CD4-positive, alpha-beta T cell treated with Interleukin-6 at 100 ng/mL for 8 hours (primary cell): Measurements from ENCODE around the gene DHRS3.
"Not testable (repeated sequence)": the region's sequence is repeated elsewhere in the genome, so short reads cannot be mapped to it uniquely, and the experiment has no call there.

Experiments used
- DNase-seq: peaks from one replicate; pipeline ENCODE4 v3.0.0-alpha.2; 2020; ENCODE audit warnings: mixed read lengths, low spot score

The DHRS3 gene

DNA sequence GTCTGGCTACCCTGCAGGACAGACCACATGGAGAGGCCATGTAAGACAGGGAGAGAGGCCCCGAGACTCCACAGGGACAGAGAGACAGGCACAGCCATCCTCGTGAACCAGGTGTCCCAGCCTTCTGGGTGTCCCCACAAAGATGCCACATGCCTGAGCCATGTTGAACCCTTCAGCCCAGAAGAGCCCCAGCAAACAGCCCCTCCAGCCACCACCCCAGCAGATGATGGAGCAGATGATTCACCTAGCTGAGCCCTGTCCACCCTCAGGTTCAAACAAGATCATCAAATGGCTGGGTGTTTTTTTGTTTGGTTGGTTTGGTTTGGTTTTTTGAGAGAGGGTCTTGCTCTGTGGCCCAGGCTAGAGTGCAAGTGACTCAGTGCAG, 78.7 kb downstream of the DHRS3 start:
- DNase-seq: no peak

DNA sequence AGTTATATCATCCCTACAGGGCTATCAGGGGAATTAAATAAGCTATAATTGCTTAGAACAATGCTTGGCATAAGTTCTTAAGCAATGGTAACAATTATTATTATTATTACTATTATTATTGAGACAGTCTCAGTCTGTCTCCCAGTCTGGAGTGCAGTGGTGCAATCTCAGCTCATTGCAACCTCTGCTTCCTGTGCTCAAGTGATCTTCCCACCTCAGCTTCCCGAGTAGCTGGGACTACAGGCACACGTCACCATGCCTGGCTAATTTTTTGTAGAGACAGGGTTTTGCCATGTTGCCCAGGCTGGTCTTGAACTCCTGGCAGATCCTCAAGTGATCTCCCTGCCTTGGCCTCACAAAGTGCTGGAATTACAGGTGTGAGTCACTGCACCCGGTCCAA, 79.5 kb downstream of the DHRS3 start:
- DNase-seq: not testable (repeated sequence)

DNA sequence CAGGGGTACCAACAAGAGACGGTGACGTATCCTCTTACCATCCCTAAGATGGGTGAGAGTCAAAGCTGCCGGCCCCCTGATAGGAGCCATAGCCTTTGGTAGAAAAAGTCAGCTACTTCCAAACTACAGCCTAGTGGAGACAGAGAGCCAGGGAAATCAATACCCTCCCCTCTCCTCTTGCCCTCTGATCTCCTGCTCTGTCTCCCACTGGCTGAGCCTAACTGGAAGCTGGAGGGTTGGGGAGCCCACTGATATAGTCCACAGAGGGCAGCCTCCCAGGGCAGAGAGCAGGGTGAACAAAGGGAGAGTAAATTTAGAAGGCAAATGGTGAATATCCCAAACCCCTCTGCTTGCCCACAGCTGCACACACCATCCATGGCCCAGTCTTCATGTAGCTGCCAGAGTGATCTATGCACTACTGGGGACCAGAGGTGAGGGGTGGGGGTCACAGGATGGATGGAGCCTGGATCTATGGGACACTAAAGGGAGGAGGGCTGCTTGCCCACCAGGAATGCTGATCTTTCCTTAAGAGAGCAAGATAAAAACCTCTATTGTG, 80.0 kb downstream of the DHRS3 start:
- DNase-seq: no peak

DNA sequence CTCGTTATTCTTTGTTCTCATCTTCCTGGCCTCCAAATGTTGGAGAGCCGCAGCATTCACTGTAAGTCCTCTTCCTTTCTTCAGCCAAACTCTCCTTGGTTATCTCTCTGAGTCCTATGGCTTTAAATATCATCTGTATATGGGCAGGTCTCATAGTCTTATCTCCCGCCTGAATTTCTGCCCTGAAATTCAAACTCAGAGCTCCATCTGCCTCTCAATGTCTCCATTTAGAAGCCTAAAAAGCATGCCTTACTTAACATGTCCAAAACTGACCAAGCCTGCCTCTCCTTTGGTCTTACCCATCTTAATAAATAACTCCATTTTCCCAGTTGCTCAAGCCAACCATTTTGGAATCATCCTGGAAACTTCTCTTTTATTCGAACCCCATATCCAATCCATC, 80.7 kb downstream of the DHRS3 start:
- DNase-seq: no peak

DNA sequence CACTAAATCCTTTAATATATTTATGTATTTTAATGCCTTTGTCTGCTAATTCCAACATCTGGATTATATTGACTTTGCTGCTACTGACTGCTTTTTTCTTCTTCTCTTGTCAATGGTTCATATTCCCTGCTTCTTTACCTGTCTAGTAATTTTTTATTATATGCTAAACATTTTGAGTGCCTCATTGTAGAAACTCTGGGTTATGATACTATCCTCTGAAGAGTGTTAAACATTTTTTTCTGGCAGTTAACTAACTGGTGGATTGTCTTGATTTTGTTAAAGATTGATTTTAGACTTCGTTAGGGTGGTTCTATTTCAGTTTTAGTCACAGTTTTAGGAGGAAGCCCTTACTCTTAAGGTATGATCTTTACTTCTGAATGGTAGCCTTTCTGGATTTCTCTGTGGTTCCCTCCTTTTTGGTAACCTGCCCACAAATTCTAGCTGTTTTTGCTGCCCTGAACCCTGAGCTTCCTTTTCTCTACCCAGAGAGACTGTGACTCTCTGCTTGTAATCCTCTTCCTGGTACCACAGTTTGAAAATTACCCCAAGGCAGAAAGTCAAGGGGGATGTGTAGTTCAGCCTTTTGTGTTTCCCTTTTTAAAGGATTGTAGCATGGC, 81.9 kb downstream of the DHRS3 start:
- no peak for DNase-seq

DNA sequence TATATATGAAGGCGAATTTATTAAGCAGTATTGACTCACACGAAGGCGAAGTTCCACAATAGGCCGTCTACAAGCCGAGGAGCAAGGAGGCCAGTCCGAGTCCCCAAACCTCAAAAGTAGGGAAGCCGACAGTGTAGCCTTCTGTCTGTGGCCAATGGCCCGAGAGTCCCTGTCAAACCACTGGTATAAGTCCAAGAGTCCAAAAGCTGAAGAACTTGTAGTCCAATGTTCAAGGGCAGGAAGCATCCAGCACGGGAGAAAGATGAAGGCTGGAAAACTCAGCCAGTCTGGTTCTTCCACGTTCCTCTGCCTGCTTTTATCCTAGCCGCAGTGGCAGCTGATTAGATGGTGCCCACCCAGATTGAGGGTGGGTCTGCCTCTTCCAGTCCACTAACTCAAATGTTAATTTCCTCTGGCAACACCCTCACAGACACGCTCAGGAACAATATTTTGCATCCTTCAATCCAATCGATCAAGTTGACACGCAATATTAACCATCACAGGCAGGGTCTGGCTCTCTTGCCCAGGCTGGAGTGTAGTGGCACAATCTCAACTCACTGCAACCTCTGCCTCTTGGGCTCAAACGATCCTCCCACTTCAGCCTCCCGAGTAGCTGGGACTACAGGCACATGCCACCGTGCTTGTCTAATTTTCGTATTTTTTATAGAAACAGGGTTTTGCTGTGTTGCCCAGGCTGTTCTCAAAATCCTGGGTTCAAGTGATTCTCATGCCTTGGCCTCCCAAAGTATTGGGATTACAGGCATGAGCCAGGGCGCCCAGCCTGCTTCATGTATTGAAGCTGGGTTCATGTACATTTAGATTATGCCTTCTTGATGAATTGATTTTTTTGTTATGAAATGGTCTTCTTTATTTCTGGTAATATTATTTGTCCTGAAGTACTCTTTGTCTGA, 85.3 kb downstream of the DHRS3 start:
- no peak for DNase-seq

DNA sequence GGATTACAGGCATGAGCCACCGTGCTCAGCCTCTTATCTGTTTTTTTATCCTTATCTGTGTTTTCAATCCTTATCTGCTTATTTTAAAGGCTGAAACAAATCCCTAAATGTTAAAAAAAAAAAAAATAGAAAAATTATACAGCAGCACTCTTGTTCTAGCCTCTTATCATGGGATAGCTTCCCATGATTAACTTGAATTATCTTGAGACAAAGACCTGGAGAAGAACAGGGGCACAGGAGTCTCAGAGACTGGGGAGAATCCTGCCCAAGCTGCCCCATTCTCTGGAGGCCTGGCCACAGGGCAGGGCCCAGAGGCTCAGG, 86.9 kb downstream of the DHRS3 start:
- DNase-seq: no peak

DNA sequence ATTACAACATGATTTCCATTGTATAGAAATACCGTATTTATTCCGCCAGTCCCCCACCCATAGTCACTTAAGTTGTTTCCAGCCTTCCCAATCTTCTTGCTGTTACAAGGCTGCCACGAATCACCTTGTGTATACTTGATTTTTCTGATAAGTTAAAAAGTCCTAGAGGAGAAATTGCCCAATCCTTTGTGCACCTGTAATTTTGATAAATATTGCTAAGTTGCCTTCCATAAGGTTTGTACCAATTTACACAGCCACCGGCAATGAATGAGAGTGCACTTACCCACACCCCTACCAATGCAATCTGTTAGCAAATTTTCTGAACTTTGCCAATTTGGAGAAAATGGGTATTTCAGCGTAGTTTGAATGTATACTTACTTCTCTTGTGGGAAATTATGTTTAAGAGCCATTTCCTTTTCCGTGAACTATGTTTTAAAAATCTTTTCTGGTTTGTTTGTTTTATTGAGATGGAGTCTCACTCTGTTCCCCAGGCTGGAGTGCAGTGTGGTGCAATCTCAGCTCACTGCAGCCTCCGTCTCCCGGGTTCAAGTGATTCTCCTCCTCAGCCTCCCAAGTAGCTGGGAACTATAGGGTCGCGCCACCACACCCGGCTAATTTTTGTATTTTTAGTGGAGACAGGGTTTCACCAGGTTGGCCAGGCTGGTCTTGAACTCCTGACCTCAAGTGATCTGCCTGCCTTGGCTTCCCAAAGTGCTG, 87.4 kb downstream of the DHRS3 start:
- no peak for DNase-seq

DNA sequence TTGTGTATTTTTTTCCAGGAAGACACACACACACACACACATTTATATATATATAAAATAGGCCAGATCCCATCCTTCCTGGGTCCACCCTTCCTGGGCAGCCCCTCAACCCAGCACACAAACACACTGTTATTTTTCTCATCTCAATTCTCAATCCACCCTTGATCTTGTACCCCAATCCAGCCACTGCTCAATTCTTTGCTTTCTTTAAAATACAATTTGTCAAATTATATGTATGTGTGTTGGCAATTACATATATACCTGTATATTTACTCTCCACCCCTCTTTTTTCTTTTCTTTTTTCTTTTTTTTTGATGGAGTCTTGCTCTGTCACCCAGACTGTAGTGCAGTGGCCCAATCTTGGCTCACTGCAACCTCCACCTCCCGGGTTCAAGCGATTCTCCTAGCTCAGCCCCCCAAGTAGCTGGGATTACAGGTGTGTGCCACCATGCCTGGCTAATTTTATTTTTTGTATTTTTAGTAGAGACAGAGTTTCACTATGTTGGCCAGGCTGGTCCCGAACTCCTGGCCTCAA, 88.3 kb downstream of the DHRS3 start:
- no peak for DNase-seq

DNA sequence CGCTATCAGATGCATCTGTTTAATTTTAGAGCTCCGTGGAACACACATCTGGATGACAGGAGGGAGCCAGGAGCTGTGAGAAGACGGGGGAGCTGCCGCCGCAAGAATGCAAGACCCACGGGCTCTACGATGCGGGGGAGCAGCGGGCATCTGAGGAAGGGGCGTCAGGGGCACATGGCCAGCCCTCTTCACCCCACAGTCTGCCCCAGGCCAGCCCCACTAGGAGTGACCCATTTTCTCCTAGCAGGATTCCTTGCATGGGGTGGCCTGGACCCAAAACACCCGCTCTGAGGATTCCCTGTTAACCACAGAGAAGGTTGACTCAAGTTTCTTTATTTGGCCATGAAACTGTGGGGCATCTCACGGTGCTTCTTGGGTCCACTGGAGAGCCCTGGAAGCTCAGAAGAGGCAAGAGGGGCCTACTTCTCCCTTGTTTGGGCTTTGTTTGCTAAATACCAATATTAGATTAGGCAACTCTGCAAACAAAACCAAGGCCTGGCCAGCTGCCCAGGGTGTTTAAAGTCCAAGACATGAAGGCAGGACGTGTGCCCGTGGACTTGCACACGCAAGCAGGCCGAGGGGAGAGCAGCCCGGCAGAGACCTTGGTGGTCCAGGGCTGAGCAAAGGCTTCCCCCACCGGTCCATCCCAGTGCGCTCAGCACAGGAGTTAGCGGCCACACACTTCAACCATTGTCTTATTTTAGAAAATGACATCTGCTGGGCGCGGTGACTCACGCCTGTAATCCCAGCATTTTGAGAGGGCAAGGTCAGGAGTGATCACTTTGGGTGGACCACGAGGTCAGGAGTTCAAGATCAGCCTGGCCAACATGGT, 89.8 kb downstream of the DHRS3 start:
- no peak for DNase-seq

DNA sequence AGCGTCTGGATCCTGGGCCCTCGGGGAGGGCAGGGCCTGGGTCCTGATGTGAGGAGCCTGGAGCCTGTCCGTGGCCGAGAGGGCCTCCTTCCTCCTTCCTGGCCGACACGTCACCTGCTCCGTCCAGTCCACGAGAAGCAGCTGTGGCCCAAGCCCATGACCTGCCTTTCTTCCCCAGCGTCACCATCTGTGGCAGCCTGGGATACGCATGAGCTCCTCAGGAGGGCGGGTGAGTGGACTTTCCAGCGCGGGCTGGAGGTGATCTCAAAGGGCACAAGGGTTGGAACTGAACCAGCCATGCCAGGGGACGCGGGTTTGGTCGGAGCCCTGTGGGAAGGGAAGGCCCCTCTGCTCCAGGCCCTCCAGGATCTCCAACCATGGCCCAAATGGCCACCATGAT, 90.4 kb downstream of the DHRS3 start:
- DNase-seq: no peak

DNA sequence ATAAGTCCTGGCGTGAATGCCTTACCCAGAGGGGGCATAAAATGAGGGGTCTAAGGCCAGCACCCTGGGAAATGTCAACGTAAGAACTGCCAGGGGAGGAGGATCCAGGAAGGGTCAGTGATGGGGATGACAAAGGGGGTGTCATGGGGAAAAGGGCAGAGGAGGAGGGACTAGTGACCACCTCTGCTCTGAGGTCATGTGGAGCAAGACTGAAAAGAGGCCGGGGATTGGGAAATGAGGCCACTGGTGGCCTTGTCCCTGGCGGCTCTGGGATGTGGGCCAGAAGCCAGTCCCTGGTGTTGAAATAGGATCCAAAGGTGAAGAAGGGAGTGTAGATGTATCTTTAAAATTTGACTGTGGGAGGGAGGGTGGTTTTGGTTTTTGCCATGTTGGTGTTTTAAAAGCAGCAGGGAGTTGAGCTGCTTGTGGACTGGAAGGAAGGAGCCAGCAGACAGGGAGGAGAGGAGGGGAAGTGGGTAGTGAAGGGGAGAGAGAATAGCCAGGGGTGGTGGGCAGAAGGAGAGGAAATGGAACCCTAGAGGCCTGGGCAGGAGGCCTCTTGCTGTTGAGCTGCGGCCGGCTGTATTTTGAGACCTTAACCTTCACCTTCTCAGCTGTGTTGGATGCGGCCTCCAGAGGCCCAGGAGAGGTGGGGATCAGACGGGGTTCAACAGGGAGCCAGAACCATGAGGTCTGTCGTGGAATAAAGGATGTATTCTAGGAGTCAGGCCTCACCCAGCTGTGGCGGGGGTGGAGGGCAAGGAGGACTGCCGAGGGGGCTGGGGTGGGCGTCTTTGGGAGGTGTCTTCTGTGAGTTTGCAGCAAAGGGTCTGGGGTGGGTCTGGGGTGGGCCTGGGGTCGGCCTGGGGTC, 92.5 kb downstream of the DHRS3 start:
- no peak for DNase-seq

DNA sequence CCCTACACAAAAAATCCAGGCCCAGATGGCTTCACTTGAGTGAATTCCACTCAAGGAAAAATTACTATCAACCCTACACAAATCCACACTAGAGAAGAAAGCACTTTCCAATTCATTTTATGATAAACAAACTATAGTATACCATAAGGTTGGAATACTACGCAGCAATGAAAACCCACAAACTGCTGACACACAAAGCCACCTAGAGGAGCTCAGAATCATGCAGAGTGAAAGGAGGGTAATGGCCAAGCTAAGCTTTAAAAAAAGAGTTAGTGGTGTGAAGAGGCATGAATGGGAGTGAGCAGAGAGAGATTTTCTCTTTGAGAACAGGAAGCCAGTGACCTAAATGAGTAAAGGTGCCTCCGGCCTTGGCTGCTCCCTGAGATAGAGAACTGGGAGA, 93.7 kb downstream of the DHRS3 start:
- DNase-seq: no peak

DNA sequence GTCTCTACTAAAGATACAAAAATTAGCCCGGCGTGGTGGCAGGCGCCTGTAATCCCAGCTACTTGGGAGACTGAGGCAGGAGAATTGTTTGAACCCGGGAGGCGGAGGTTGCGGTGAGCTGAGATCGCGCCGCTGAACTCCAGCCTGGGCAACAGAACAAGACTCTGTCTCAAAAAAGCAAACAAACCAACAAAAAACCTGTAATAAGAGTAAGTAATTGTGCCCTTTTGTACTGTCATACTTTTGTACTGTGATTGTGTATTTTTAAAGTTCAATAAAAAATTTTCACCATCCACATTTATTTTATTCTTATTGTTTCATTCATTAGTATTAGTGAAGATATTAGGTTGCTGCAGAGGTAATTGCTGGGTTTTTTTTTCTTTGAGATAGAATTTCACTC, 95.2 kb downstream of the DHRS3 start:
- not testable (repeated sequence) for DNase-seq

DNA sequence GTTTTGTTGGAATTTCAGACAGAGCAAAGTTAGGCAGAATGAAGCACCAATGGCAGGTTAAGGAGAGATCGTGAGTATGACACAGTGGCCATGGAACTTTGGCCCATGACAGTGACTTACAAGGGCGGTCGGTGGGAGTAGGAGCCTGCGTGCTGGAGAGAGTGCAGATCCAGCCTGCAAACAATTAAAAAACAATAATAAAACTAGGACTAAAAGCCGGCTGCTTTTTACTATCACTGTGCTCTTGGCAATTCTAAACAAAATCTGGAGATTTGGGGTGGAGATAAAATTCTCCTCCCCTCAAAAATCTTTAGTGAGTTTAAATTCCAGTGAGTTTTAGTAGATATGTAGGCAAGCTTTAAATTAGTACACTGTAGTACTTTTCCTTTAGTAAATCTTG, 96.9 kb downstream of the DHRS3 start:
- no peak for DNase-seq

DNA sequence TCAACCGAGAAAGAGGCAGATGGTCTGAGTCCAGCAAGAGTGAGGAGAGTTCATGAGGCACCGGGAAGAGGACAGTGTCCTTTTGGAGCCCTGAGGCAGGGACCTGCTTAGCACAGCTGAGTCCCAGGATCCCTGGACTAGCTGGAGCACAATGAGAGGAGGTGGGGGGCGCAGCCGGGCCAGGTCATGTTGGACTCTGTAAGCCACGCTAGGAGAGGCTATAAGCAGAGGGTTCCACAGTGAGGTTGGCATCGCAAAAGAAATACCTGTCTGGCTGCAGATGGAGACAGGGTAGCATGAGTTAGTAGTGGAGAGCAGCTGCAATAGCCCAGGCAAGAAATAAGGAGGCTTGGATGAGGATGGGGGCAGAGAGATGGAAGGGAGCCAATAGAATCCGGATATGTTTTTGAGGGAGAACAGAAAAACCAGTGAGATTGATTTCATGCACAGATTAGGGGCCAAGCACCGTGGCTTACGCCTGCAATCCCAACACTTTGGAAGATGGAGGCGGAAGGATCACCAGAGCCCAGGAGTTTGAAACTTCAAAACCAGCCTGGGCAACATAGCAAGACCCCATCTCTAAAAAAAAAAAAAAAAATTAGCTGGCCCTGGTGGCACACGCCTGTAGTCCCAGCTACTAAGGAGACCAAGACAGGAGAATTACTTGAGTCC, 98.2 kb downstream of the DHRS3 start:
- DNase-seq: no peak

DNA sequence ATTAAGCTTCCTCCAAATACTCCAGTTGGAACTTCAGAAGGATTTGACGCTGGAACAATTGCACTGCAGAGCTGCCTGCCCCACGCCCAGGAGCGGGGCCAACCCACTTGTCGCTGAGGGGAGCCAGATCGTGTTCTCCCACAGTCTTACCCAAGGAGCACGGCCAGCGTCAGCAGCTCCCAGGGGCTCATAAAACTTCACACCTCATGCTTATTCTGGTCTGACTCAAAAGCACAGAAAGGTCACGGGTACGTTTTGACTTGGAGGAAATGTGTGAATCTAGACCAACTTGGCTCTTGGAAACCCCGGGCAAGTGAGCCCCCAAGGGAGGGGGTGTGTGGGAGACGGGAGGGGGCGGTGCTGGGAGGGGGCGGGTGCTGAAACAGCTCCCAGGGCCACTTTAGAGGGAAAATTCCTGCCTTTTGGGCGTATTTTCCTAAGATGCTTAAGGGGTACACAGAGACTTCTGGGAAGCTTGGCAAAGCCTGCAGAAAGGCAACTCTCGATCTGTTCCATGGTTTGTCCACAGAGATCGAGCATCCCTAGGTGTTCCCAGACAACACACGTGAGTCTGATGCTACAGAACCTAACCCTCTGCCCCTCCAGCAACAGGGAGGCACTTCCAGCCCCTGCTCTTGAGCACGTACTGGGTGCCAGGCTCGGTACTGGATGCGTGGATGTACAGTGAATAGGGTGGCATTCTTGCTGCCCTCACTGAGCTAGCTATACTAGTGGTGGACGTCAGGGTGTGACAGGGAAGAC, 98.9 kb downstream of the DHRS3 start:
- no peak for DNase-seq
